HCT116 (cell line): ENCODE measurements around the gene RAI14. TPM values are rescaled to one million over a fixed set of nuclear protein-coding genes. Genes with fewer than 3 reads are reported as not detected.

Experiments
- ATAC-seq: fragments of 200-7000 bp; cut with Tn5 transposase; 2 replicates; pipeline ENCODE4 v1.9.1; 2020; ENCODE audit warnings: mild to moderate bottlenecking, moderate library complexity
- BruUV-seq: library from RNA; stranded (reverse); fragments of 400-500 nt; replicated peaks from 2 replicates; lab custom pipeline; 2021; lab: Mats Ljungman, UMichigan
- CTCF ChIA-PET: fragments of 300-600 bp; sonication (Branson Sonifier 250); formaldehyde crosslinking; loops from one replicate; lab custom pipeline; 2021; ENCODE audit warnings: antibody characterized with exemption; lab: Charles Lee
- POLR2A ChIA-PET: fragments of 300-600, 350-600 bp; sonication (Branson Sonifier 250); formaldehyde crosslinking; loops from one replicate; lab custom pipeline; 2021; ENCODE audit warnings: antibody characterized with exemption; lab: Charles Lee
- RAD21 ChIA-PET, 2 experiments: fragments of 300-600 bp; sonication (Branson Sonifier 250); formaldehyde crosslinking; loops; one replicate each; lab custom pipeline; 2023; ENCODE audit warnings: low total read pairs in 2 of 2; ENCODE audit not compliant: uncharacterized antibody in 2 of 2, unreplicated experiment in 2 of 2, low non-redundant PET in 1 of 2; lab: Charles Lee
- DNase-seq: peaks from one replicate; pipeline ENCODE4 v3.0.0-alpha.2; 2010; ENCODE audit warnings: low read depth, low spot score
- H2AFZ ChIP-seq: fragments of 200-600 bp; shearing (Covaris generic), sonication (generic); 2 replicates; pipeline ENCODE4 v1.6.1; 2017; ENCODE audit warnings: low read depth, mixed run types, mixed read lengths, antibody characterized with exemption, low read length; ENCODE audit not compliant: poor library complexity, severe bottlenecking
- H3K27ac ChIP-seq: 2 replicates; pipeline ENCODE4 v1.5.1; 2012; ENCODE audit warnings: low read depth, low read length
- H3K27me3 ChIP-seq: fragments of 200-600 bp; sonication (generic); 2 replicates; pipeline ENCODE4 v1.6.1; 2016; ENCODE audit warnings: mixed run types, low read length, mixed read lengths; ENCODE audit not compliant: insufficient read depth
- H3K36me3 ChIP-seq, 2 experiments: fragments of 200-500 bp in 1 of 2; fragments of 200-600 bp in 1 of 2; sonication (Bioruptor generic) in 1 of 2; sonication (generic) in 1 of 2; 2 replicates each; pipeline versions ENCODE4 v1.5.1 to v1.6.1; 2014 to 2016; ENCODE audit warnings: low read length in 2 of 2, inconsistent platforms in 1 of 2, mixed read lengths in 1 of 2, mixed run types in 1 of 2; ENCODE audit not compliant: insufficient read depth in 2 of 2, control insufficient read depth in 1 of 2
- H3K4me1 ChIP-seq, 2 experiments: fragments of 200-600 bp in 1 of 2; sonication (generic) in 1 of 2; 2 replicates each; pipeline versions ENCODE4 v1.5.1 to v1.6.1; 2012 to 2017; ENCODE audit warnings: low read length in 2 of 2, inconsistent platforms in 1 of 2, mild to moderate bottlenecking in 1 of 2, mixed read lengths in 1 of 2, mixed run types in 1 of 2, moderate library complexity in 1 of 2; ENCODE audit not compliant: insufficient read depth in 2 of 2, control insufficient read depth in 1 of 2
- H3K4me2 ChIP-seq: fragments of 200-600 bp; sonication (generic); 2 replicates; pipeline ENCODE4 v1.6.1; 2017; ENCODE audit warnings: mixed run types, low read length, mixed read lengths
- H3K4me3 ChIP-seq, 2 experiments: fragments of 200-600 bp in 1 of 2; sonication (generic) in 1 of 2; replicated peaks in 1 of 2; 2 replicates each; pipeline ENCODE4 v1.5.1; 2011 to 2016; ENCODE audit warnings: low read length in 2 of 2, control low read depth in 1 of 2, low read depth in 1 of 2, mild to moderate bottlenecking in 1 of 2, mixed read lengths in 1 of 2, mixed run types in 1 of 2
- H3K79me2 ChIP-seq: fragments of 200-600 bp; sonication (generic); 2 replicates; pipeline ENCODE4 v1.6.1; 2017; ENCODE audit warnings: mild to moderate bottlenecking, mixed run types, low read length, moderate library complexity, mixed read lengths; ENCODE audit not compliant: insufficient read depth
- H3K9ac ChIP-seq: fragments of 200-600 bp; sonication (generic); 2 replicates; pipeline ENCODE4 v1.6.1; 2016; ENCODE audit warnings: low read length, mixed read lengths
- H3K9me2 ChIP-seq: fragments of 200-600 bp; sonication (generic), shearing (Covaris generic); 2 replicates; pipeline ENCODE4 v1.6.1; 2017; ENCODE audit warnings: mixed run types, mild to moderate bottlenecking, moderate library complexity; ENCODE audit not compliant: insufficient read depth
- H3K9me3 ChIP-seq, 2 experiments: fragments of 200-500 bp in 1 of 2; fragments of 200-600 bp in 1 of 2; sonication (Bioruptor generic) in 1 of 2; sonication (generic) in 1 of 2; 2 replicates each; pipeline ENCODE4 v1.6.1; 2014 to 2017; ENCODE audit warnings: low read length in 2 of 2, mixed read lengths in 2 of 2, inconsistent platforms in 1 of 2, low read depth in 1 of 2, mild to moderate bottlenecking in 1 of 2, mixed run types in 1 of 2, moderate library complexity in 1 of 2; ENCODE audit not compliant: control insufficient read depth in 1 of 2, insufficient read depth in 1 of 2
- H4K20me1 ChIP-seq: fragments of 200-600 bp; sonication (generic), shearing (Covaris generic); 2 replicates; pipeline ENCODE4 v1.6.1; 2017; ENCODE audit warnings: mixed run types, mild to moderate bottlenecking, moderate library complexity; ENCODE audit not compliant: insufficient read depth
- CBX3 ChIP-seq: IDR thresholded peaks from 2 replicates; pipeline ENCODE4 v1.6.1; 2012; ENCODE audit warnings: low read depth
- CEBPB ChIP-seq: IDR thresholded peaks from 2 replicates; pipeline ENCODE4 v1.6.1; 2012; ENCODE audit warnings: low read depth
- CTCF ChIP-seq, 3 experiments: fragments of 200-600 bp in 1 of 3; sonication (generic) in 1 of 3; IDR thresholded peaks in 2 of 3; conservative IDR thresholded peaks in 1 of 3; 2 replicates each; pipeline ENCODE4 v1.5.1; 2012 to 2017; ENCODE audit warnings: low read depth in 2 of 3, low read length in 2 of 3, antibody characterized with exemption in 1 of 3, borderline replicate concordance in 1 of 3, control low read depth in 1 of 3, mild to moderate bottlenecking in 1 of 3, mixed read lengths in 1 of 3, mixed run types in 1 of 3, moderate library complexity in 1 of 3; ENCODE audit not compliant: insufficient read depth in 1 of 3
- EGR1 ChIP-seq: IDR thresholded peaks from 2 replicates; pipeline ENCODE4 v1.6.1; 2012; ENCODE audit warnings: low read depth
- ELF1 ChIP-seq: IDR thresholded peaks from 2 replicates; pipeline ENCODE4 v1.6.1; 2012; ENCODE audit warnings: low read depth, borderline replicate concordance
- EZH2 ChIP-seq: fragments of 200-600 bp; sonication (generic); IDR thresholded peaks from 2 replicates; pipeline ENCODE4 v1.6.1; 2017; ENCODE audit warnings: antibody characterized with exemption, mixed run types
- JUND ChIP-seq: IDR thresholded peaks from 2 replicates; pipeline ENCODE4 v1.6.1; 2012
- MAX ChIP-seq: IDR thresholded peaks from 2 replicates; pipeline ENCODE4 v1.6.1; 2012
- POLR2A ChIP-seq: IDR thresholded peaks from 2 replicates; pipeline ENCODE4 v1.7.0; 2011; ENCODE audit warnings: borderline replicate concordance; ENCODE audit not compliant: insufficient read depth, insufficient read length; ENCODE audit errors: extremely low read depth
- POLR2AphosphoS5 ChIP-seq: IDR thresholded peaks from 2 replicates; pipeline ENCODE4 v1.6.1; 2011; ENCODE audit warnings: mild to moderate bottlenecking, low read depth, low read length, moderate library complexity
- SIN3A ChIP-seq: IDR thresholded peaks from 2 replicates; pipeline ENCODE4 v1.6.1; 2012; ENCODE audit warnings: low read depth
- SRF ChIP-seq: IDR thresholded peaks from 2 replicates; pipeline ENCODE4 v1.6.1; 2012; ENCODE audit warnings: low read depth
- TCF7L2 ChIP-seq: IDR thresholded peaks from 2 replicates; pipeline ENCODE4 v1.7.0; 2011; ENCODE audit warnings: borderline replicate concordance, inconsistent platforms; ENCODE audit not compliant: insufficient read depth, insufficient read length; ENCODE audit errors: extremely low read depth
- YY1 ChIP-seq: IDR thresholded peaks from 2 replicates; pipeline ENCODE4 v1.6.1; 2011; ENCODE audit warnings: low read length, low read depth, moderate library complexity, mild to moderate bottlenecking; ENCODE audit not compliant: insufficient replicate concordance; ENCODE audit errors: extremely low read depth
- ZFX ChIP-seq: fragments of 450-650 bp; IDR thresholded peaks from 2 replicates; pipeline ENCODE4 v1.6.1; 2017
- ZNF274 ChIP-seq: fragments of 200-500 bp; sonication (Bioruptor generic); IDR thresholded peaks from 2 replicates; pipeline ENCODE4 v1.6.1; 2014; ENCODE audit warnings: mild to moderate bottlenecking, low read depth, low read length, inconsistent platforms
- intact Hi-C: fragments of 100-400 bp; cut with micrococcal nuclease; formaldehyde crosslinking; loops from 2 replicates; pipeline ENCODE4 v1.10.0; 2022
- total RNA-seq: library from RNA; stranded (reverse); gene quantifications from one replicate; pipeline ENCODE4 v1.2.1, GENCODE V29; 2021; ENCODE audit not compliant: unreplicated experiment
- TF ChIP-seq, protein P1 (sequence below): IDR thresholded peaks from 2 replicates; pipeline ENCODE4 v1.6.1; 2012
- TF ChIP-seq, protein P2 (sequence below): IDR thresholded peaks from 2 replicates; pipeline ENCODE4 v1.6.1; 2011; ENCODE audit warnings: mild to moderate bottlenecking, low read length, moderate library complexity; ENCODE audit not compliant: insufficient replicate concordance; ENCODE audit errors: extremely low read depth

RAI14 gene
- total RNA-seq, 1 experiment from 2014 or later, result 47.9 TPM

- TF ChIP-seq EGR1 (no peak), ZNF274 (no peak), ZFX (no peak)
- TF ChIP-seq, protein P1, sequence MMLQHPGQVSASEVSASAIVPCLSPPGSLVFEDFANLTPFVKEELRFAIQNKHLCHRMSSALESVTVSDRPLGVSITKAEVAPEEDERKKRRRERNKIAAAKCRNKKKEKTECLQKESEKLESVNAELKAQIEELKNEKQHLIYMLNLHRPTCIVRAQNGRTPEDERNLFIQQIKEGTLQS, result no peak
Observed at GRCh38 chr5:34791761-34792244, 135.7 kb downstream of the RAI14 start (continued).

- Histone ChIP-seq H3K36me3 (no peaks in the 10 kb centered on the region), H2AFZ (no peak overlapping the region), H3K9me3 (no peaks in the 10 kb centered on the region), H3K9ac (no peak overlapping the region), H4K20me1 (no peaks in the 10 kb centered on the region), H3K27me3 (no peaks in the 10 kb centered on the region), H3K27ac (no peak overlapping the region), H3K4me1 (no peaks in the 10 kb centered on the region), H3K9me2 (no peaks in the 10 kb centered on the region), H3K4me2 (no peak overlapping the region), H3K79me2 (no peaks in the 10 kb centered on the region), H3K4me3 (no peak overlapping the region)
- DNase-seq, result no peak
- TF ChIP-seq CBX3, result no peak
- no peak for TF ChIP-seq SIN3A
- TF ChIP-seq JUND, result no peak
- TF ChIP-seq CEBPB, result no peak
- TF ChIP-seq MAX, result no peak
- TF ChIP-seq POLR2A, result no peak
- TF ChIP-seq ELF1, result no peak
- TF ChIP-seq, protein P2, sequence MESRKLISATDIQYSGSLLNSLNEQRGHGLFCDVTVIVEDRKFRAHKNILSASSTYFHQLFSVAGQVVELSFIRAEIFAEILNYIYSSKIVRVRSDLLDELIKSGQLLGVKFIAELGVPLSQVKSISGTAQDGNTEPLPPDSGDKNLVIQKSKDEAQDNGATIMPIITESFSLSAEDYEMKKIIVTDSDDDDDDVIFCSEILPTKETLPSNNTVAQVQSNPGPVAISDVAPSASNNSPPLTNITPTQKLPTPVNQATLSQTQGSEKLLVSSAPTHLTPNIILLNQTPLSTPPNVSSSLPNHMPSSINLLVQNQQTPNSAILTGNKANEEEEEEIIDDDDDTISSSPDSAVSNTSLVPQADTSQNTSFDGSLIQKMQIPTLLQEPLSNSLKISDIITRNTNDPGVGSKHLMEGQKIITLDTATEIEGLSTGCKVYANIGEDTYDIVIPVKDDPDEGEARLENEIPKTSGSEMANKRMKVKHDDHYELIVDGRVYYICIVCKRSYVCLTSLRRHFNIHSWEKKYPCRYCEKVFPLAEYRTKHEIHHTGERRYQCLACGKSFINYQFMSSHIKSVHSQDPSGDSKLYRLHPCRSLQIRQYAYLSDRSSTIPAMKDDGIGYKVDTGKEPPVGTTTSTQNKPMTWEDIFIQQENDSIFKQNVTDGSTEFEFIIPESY, result no peak
- no peak for TF ChIP-seq SRF
- TF ChIP-seq POLR2AphosphoS5, result no peak
- no peak for TF ChIP-seq CTCF (IDR thresholded peaks at IDR 0.05 in 2 of 3, conservative IDR thresholded peaks at IDR 0.05 in 1 of 3; ENCODE audit: borderline replicate concordance in 1 of 3, insufficient read depth in 1 of 3, low read depth in 2 of 3, low read length in 2 of 3)
- no peak for TF ChIP-seq YY1
- no peak for TF ChIP-seq EZH2
- TF ChIP-seq TCF7L2, result no peak
- no peak for ATAC-seq
- POLR2A ChIA-PET, result no interaction called here
- intact Hi-C loops, result no loop called here
- CTCF ChIA-PET, result no interaction called here
- BruUV-seq, result no TSS peak
- RAD21 ChIA-PET, result no interaction called here
Observed at GRCh38 chr5:34802834-34803563, 146.9 kb downstream of the RAI14 start.
